H1 (cell line): ENCODE measurements around the gene CADPS.

Experiments
- CBX8 ChIP-seq: fragments of 300-800, 300-1000 bp; sonication (generic); IDR thresholded peaks from 2 replicates; pipeline ENCODE4 v1.7.1; 2016; ENCODE audit warnings: low read depth, low read length, borderline replicate concordance
- FOSL1 ChIP-seq: IDR thresholded peaks from 2 replicates; pipeline ENCODE4 v1.6.1; 2011; ENCODE audit warnings: mild to moderate bottlenecking, low read depth, low read length, moderate library complexity; ENCODE audit not compliant: insufficient read depth
- JUN ChIP-seq: IDR thresholded peaks from 2 replicates; pipeline ENCODE4 v1.6.1; 2011; ENCODE audit warnings: low read depth, mild to moderate bottlenecking, improper control_type of control experiment, low read length
- JUND ChIP-seq: IDR thresholded peaks from 2 replicates; pipeline ENCODE4 v1.6.1; 2011; ENCODE audit warnings: mild to moderate bottlenecking, improper control_type of control experiment, low read length
- POLR2A ChIP-seq, 2 experiments: IDR thresholded peaks; 1 replicate in 1 of 2; 2 replicates in 1 of 2; pipeline ENCODE4 v1.6.1; 2011; ENCODE audit warnings: low read depth in 2 of 2, low read length in 2 of 2, mild to moderate bottlenecking in 2 of 2; ENCODE audit errors: control extremely low read depth in 1 of 2
- POLR2AphosphoS5 ChIP-seq: IDR thresholded peaks from 2 replicates; pipeline ENCODE4 v1.6.1; 2011; ENCODE audit warnings: low read depth, low read length
- RXRA ChIP-seq: IDR thresholded peaks from 2 replicates; pipeline ENCODE4 v1.6.1; 2011; ENCODE audit warnings: low read depth, mild to moderate bottlenecking, low read length, moderate library complexity; ENCODE audit not compliant: insufficient read depth
- TAF7 ChIP-seq: optimal IDR thresholded peaks from 2 replicates; pipeline ENCODE3; 2011; ENCODE audit warnings: low read depth, mild to moderate bottlenecking, inconsistent platforms, low read length, moderate library complexity, borderline replicate concordance
- TBP ChIP-seq: IDR thresholded peaks from 2 replicates; pipeline ENCODE4 v1.6.1; 2011; ENCODE audit warnings: low read depth, low read length, improper control_type of control experiment
- TCF12 ChIP-seq: IDR thresholded peaks from 2 replicates; pipeline ENCODE4 v1.6.1; 2011; ENCODE audit warnings: low read depth, mild to moderate bottlenecking, low read length
- YY1 ChIP-seq: IDR thresholded peaks from 2 replicates; pipeline ENCODE4 v1.6.1; 2011; ENCODE audit warnings: low read depth, mild to moderate bottlenecking, low read length
- ZNF274 ChIP-seq: IDR thresholded peaks from 2 replicates; pipeline ENCODE4 v1.7.0; 2012; ENCODE audit warnings: low read length, borderline replicate concordance; ENCODE audit errors: extremely low read depth
- TF ChIP-seq, protein P1 (sequence below), 3 experiments: IDR thresholded peaks; 1 replicate in 2 of 3; 2 replicates in 1 of 3; pipeline versions ENCODE4 v1.5.1 to v1.6.1; 2011; ENCODE audit warnings: low read length in 3 of 3, mild to moderate bottlenecking in 3 of 3, inconsistent platforms in 2 of 3, low read depth in 1 of 3, moderate library complexity in 1 of 3; ENCODE audit not compliant: insufficient read depth in 1 of 3; ENCODE audit errors: control extremely low read depth in 1 of 3

- TF ChIP-seq TCF12 (no peak), RXRA (no peak), YY1 (no peak), JUN (no peak), FOSL1 (no peak), ZNF274 (no peak), POLR2AphosphoS5 (no peak), TAF7 (no peak), JUND (no peak), POLR2A (IDR thresholded peaks at IDR 0.05; ENCODE audit: control extremely low read depth in 1 of 2, low read depth in 2 of 2, low read length in 2 of 2) (no peak), CBX8 (no peak), TBP (no peak)
- TF ChIP-seq, protein P1, sequence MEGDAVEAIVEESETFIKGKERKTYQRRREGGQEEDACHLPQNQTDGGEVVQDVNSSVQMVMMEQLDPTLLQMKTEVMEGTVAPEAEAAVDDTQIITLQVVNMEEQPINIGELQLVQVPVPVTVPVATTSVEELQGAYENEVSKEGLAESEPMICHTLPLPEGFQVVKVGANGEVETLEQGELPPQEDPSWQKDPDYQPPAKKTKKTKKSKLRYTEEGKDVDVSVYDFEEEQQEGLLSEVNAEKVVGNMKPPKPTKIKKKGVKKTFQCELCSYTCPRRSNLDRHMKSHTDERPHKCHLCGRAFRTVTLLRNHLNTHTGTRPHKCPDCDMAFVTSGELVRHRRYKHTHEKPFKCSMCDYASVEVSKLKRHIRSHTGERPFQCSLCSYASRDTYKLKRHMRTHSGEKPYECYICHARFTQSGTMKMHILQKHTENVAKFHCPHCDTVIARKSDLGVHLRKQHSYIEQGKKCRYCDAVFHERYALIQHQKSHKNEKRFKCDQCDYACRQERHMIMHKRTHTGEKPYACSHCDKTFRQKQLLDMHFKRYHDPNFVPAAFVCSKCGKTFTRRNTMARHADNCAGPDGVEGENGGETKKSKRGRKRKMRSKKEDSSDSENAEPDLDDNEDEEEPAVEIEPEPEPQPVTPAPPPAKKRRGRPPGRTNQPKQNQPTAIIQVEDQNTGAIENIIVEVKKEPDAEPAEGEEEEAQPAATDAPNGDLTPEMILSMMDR (IDR thresholded peaks at IDR 0.05; ENCODE audit: control extremely low read depth in 1 of 3, insufficient read depth in 1 of 3, low read depth in 1 of 3, low read length in 3 of 3) = no peak
Observed at GRCh38 chr3:62795978-62796657, 79.1 kb downstream of the CADPS start.
